Measurements from ENCODE around the gene SLC12A5. TPM values are rescaled to one million over a fixed set of nuclear protein-coding genes. Genes with fewer than 3 reads are reported as not detected.
A peak's percentile ranks its signal among the peaks of the same experiment; 100 is the strongest.

SLC12A5 gene
- total RNA-seq, 1 donor from 2014 or later = not detected

- no peak overlapping the region for H3K4me3 ChIP-seq (ENCODE audit: low read length in 3 of 3)
Measured at GRCh38 chr20:46004889-46005473, 24.0 kb upstream of the SLC12A5 start.

GRCh38 chr20:46006022-46006705 is 22.9 kb upstream of the SLC12A5 start:
- Histone ChIP-seq H3K4me1 (ENCODE audit: control insufficient read depth in 3 of 3, insufficient read depth in 3 of 3, low read length in 3 of 3) (peaks cover 0 to 10% (median 7%) of the 10 kb centered on the region in 3 donors), H3K4me3 (ENCODE audit: low read length in 3 of 3) (no peak overlapping the region), H3K9me3 (ENCODE audit: control insufficient read depth in 3 of 3, low read length in 3 of 3) (no peaks in the 10 kb centered on the region), H3K36me3 (ENCODE audit: control insufficient read depth in 3 of 3, insufficient read depth in 3 of 3, low read length in 3 of 3) (no peaks in the 10 kb centered on the region), H3K27me3 (ENCODE audit: control insufficient read depth in 3 of 3, insufficient read depth in 3 of 3, low read length in 3 of 3) (peaks cover 45 to 74% (median 51%) of the 10 kb centered on the region in 3 donors), H3K9ac (ENCODE audit: low read depth in 1 of 3, low read length in 3 of 3) (no peak overlapping the region), H3K27ac (ENCODE audit: low read depth, low read length) (no peak overlapping the region)

More at GRCh38 chr20:46004889-46005473, 24.0 kb upstream of the SLC12A5 start:
- Histone ChIP-seq H3K27me3 (ENCODE audit: control insufficient read depth in 3 of 3, insufficient read depth in 3 of 3, low read length in 3 of 3) (peaks cover 41 to 66% (median 43%) of the 10 kb centered on the region in 3 donors), H3K27ac (ENCODE audit: low read depth, low read length) (peak overlapping the region; percentile 25), H3K4me1 (ENCODE audit: control insufficient read depth in 3 of 3, insufficient read depth in 3 of 3, low read length in 3 of 3) (peaks cover 0 to 6% (median 4%) of the 10 kb centered on the region in 3 donors), H3K9ac (ENCODE audit: low read depth in 1 of 3, low read length in 3 of 3) (no peak overlapping the region), H3K9me3 (ENCODE audit: control insufficient read depth in 3 of 3, low read length in 3 of 3) (no peaks in the 10 kb centered on the region), H3K36me3 (ENCODE audit: control insufficient read depth in 3 of 3, insufficient read depth in 3 of 3, low read length in 3 of 3) (no peaks in the 10 kb centered on the region)

GRCh38 chr20:46006964-46007363 is 22.1 kb upstream of the SLC12A5 start:
- peaks cover 51 to 79% (median 58%) of the 10 kb centered on the region in 3 donors for H3K27me3 ChIP-seq (ENCODE audit: control insufficient read depth in 3 of 3, insufficient read depth in 3 of 3, low read length in 3 of 3)
- H3K9me3 ChIP-seq (ENCODE audit: control insufficient read depth in 3 of 3, low read length in 3 of 3) = no peaks in the 10 kb centered on the region
- H3K36me3 ChIP-seq (ENCODE audit: control insufficient read depth in 3 of 3, insufficient read depth in 3 of 3, low read length in 3 of 3) = no peaks in the 10 kb centered on the region
- no peak overlapping the region for H3K9ac ChIP-seq (ENCODE audit: low read depth in 1 of 3, low read length in 3 of 3)
- no peak overlapping the region for H3K4me3 ChIP-seq (ENCODE audit: low read length in 3 of 3)
- H3K4me1 ChIP-seq (ENCODE audit: control insufficient read depth in 3 of 3, insufficient read depth in 3 of 3, low read length in 3 of 3) = peaks cover 0 to 13% (median 7%) of the 10 kb centered on the region in 3 donors
- no peak overlapping the region for H3K27ac ChIP-seq (ENCODE audit: low read depth, low read length)

- H3K4me1 ChIP-seq (ENCODE audit: control insufficient read depth in 3 of 3, insufficient read depth in 3 of 3, low read length in 3 of 3) = peaks cover 0 to 13% (median 7%) of the 10 kb centered on the region in 3 donors
- H3K4me3 ChIP-seq (ENCODE audit: low read length in 3 of 3) = no peak overlapping the region
- H3K36me3 ChIP-seq (ENCODE audit: control insufficient read depth in 3 of 3, insufficient read depth in 3 of 3, low read length in 3 of 3) = no peaks in the 10 kb centered on the region
- H3K9ac ChIP-seq (ENCODE audit: low read depth in 1 of 3, low read length in 3 of 3) = no peak overlapping the region
- H3K27me3 ChIP-seq (ENCODE audit: control insufficient read depth in 3 of 3, insufficient read depth in 3 of 3, low read length in 3 of 3) = peaks cover 57 to 86% (median 63%) of the 10 kb centered on the region in 3 donors
- H3K9me3 ChIP-seq (ENCODE audit: control insufficient read depth in 3 of 3, low read length in 3 of 3) = no peaks in the 10 kb centered on the region
- H3K27ac ChIP-seq (ENCODE audit: low read depth, low read length) = no peak overlapping the region
Measured at GRCh38 chr20:46007671-46008070, 21.3 kb upstream of the SLC12A5 start.

GRCh38 chr20:46009816-46010215 is 19.2 kb upstream of the SLC12A5 start:
- no peak overlapping the region for H3K4me3 ChIP-seq (ENCODE audit: low read length in 3 of 3)
- H3K27me3 ChIP-seq (ENCODE audit: control insufficient read depth in 3 of 3, insufficient read depth in 3 of 3, low read length in 3 of 3) = peaks cover 74 to 95% (median 80%) of the 10 kb centered on the region in 3 donors
- peaks cover 0 to 16% (median 7%) of the 10 kb centered on the region in 3 donors for H3K4me1 ChIP-seq (ENCODE audit: control insufficient read depth in 3 of 3, insufficient read depth in 3 of 3, low read length in 3 of 3)
- H3K9ac ChIP-seq (ENCODE audit: low read depth in 1 of 3, low read length in 3 of 3) = no peak overlapping the region
- H3K27ac ChIP-seq (ENCODE audit: low read depth, low read length) = no peak overlapping the region
- no peaks in the 10 kb centered on the region for H3K36me3 ChIP-seq (ENCODE audit: control insufficient read depth in 3 of 3, insufficient read depth in 3 of 3, low read length in 3 of 3)
- no peaks in the 10 kb centered on the region for H3K9me3 ChIP-seq (ENCODE audit: control insufficient read depth in 3 of 3, low read length in 3 of 3)

- Histone ChIP-seq H3K9me3 (ENCODE audit: control insufficient read depth in 3 of 3, low read length in 3 of 3) (no peaks in the 10 kb centered on the region), H3K9ac (ENCODE audit: low read depth in 1 of 3, low read length in 3 of 3) (no peak overlapping the region), H3K36me3 (ENCODE audit: control insufficient read depth in 3 of 3, insufficient read depth in 3 of 3, low read length in 3 of 3) (no peaks in the 10 kb centered on the region), H3K4me3 (ENCODE audit: low read length in 3 of 3) (peak overlapping the region in 1 of 3 donors; percentile 9), H3K27me3 (ENCODE audit: control insufficient read depth in 3 of 3, insufficient read depth in 3 of 3, low read length in 3 of 3) (peaks cover 74 to 90% (median 79%) of the 10 kb centered on the region in 3 donors), H3K4me1 (ENCODE audit: control insufficient read depth in 3 of 3, insufficient read depth in 3 of 3, low read length in 3 of 3) (peaks cover 0 to 16% (median 7%) of the 10 kb centered on the region in 3 donors), H3K27ac (ENCODE audit: low read depth, low read length) (no peak overlapping the region)
Measured at GRCh38 chr20:46010491-46011391, 18.3 kb upstream of the SLC12A5 start.

DNA sequence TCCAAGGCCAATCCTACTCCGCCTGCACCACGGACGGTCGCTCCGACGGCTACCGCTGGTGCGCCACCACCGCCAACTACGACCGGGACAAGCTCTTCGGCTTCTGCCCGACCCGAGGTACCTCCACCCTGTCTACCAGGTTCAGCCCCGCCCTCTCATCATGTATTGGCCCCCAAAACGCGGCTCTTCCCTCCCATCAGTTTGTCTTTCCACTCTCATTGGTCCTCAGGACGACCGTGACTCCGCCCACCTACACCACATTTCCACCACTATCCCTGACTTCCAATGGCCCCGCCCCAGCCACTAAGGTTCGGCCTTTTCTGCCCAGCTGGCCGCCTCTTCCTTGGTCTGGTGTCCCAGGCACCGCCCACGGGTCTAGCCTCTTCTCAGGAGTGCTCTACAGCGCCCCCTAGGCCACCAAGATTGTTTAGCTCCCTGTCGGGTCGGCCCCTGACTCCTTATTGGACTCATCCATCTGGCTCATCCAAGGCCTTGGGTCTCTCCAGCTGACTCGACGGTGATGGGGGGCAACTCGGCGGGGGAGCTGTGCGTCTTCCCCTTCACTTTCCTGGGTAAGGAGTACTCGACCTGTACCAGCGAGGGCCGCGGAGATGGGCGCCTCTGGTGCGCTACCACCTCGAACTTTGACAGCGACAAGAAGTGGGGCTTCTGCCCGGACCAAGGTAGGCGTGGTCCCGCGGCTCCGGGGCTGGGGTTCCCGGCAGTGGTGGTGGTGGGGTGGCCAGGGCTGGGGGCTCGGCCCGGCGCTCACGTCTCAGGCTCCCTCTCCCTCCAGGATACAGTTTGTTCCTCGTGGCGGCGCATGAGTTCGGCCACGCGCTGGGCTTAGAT is 17.2 kb upstream of the SLC12A5 start:
- H3K27ac ChIP-seq (ENCODE audit: low read depth, low read length) = no peak overlapping the region
- peaks cover 0 to 16% (median 7%) of the 10 kb centered on the region in 3 donors for H3K4me1 ChIP-seq (ENCODE audit: control insufficient read depth in 3 of 3, insufficient read depth in 3 of 3, low read length in 3 of 3)
- H3K9ac ChIP-seq (ENCODE audit: low read depth in 1 of 3, low read length in 3 of 3) = no peak overlapping the region
- H3K27me3 ChIP-seq (ENCODE audit: control insufficient read depth in 3 of 3, insufficient read depth in 3 of 3, low read length in 3 of 3) = peaks cover 76 to 86% (median 82%) of the 10 kb centered on the region in 3 donors
- no peaks in the 10 kb centered on the region for H3K9me3 ChIP-seq (ENCODE audit: control insufficient read depth in 3 of 3, low read length in 3 of 3)
- H3K36me3 ChIP-seq (ENCODE audit: control insufficient read depth in 3 of 3, insufficient read depth in 3 of 3, low read length in 3 of 3) = no peaks in the 10 kb centered on the region
- peak overlapping the region in 1 of 3 donors; percentile 6 for H3K4me3 ChIP-seq (ENCODE audit: low read length in 3 of 3)

GRCh38 chr20:46012921-46013320 is 16.1 kb upstream of the SLC12A5 start:
- Histone ChIP-seq H3K4me3 (ENCODE audit: low read length in 3 of 3) (no peak overlapping the region), H3K9ac (ENCODE audit: low read depth in 1 of 3, low read length in 3 of 3) (no peak overlapping the region), H3K27ac (ENCODE audit: low read depth, low read length) (no peak overlapping the region), H3K4me1 (ENCODE audit: control insufficient read depth in 3 of 3, insufficient read depth in 3 of 3, low read length in 3 of 3) (peaks cover 0 to 16% (median 7%) of the 10 kb centered on the region in 3 donors), H3K27me3 (ENCODE audit: control insufficient read depth in 3 of 3, insufficient read depth in 3 of 3, low read length in 3 of 3) (peaks cover 70 to 84% (median 84%) of the 10 kb centered on the region in 3 donors), H3K36me3 (ENCODE audit: control insufficient read depth in 3 of 3, insufficient read depth in 3 of 3, low read length in 3 of 3) (no peaks in the 10 kb centered on the region), H3K9me3 (ENCODE audit: control insufficient read depth in 3 of 3, low read length in 3 of 3) (no peaks in the 10 kb centered on the region)

DNA sequence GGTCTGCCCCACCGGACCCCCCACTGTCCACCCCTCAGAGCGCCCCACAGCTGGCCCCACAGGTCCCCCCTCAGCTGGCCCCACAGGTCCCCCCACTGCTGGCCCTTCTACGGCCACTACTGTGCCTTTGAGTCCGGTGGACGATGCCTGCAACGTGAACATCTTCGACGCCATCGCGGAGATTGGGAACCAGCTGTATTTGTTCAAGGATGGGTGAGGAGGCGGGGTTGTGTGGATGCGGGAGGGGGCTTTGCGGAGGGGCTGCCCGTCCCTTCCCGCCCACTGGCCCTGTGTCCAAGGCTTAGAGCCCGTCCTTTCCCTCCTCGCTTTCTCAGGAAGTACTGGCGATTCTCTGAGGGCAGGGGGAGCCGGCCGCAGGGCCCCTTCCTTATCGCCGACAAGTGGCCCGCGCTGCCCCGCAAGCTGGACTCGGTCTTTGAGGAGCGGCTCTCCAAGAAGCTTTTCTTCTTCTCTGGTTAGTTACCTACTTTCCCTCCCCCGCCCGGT is 15.6 kb upstream of the SLC12A5 start:
- Histone ChIP-seq H3K4me3 (ENCODE audit: low read length in 3 of 3) (no peak overlapping the region), H3K4me1 (ENCODE audit: control insufficient read depth in 3 of 3, insufficient read depth in 3 of 3, low read length in 3 of 3) (peaks cover 0 to 14% (median 7%) of the 10 kb centered on the region in 3 donors), H3K27ac (ENCODE audit: low read depth, low read length) (no peak overlapping the region), H3K27me3 (ENCODE audit: control insufficient read depth in 3 of 3, insufficient read depth in 3 of 3, low read length in 3 of 3) (peaks cover 71 to 85% (median 83%) of the 10 kb centered on the region in 3 donors), H3K9ac (ENCODE audit: low read depth in 1 of 3, low read length in 3 of 3) (no peak overlapping the region), H3K36me3 (ENCODE audit: control insufficient read depth in 3 of 3, insufficient read depth in 3 of 3, low read length in 3 of 3) (no peaks in the 10 kb centered on the region), H3K9me3 (ENCODE audit: control insufficient read depth in 3 of 3, low read length in 3 of 3) (no peaks in the 10 kb centered on the region)

All from skeletal muscle tissue (tissue), 4 donors.